ENCODE results near the gene CACNB2. TPM values are rescaled to one million over a fixed set of nuclear protein-coding genes. Genes with fewer than 3 reads are reported as not detected.

CACNB2 gene
- total RNA-seq (ENCODE audit: low replicate concordance) = 4.9 and 7.6 TPM in 2 replicates
- long read RNA-seq, partial matches to known transcripts = 1 of 8 reads
- long read RNA-seq, other reads (novel, unspliced or antisense) = 5 of 8 reads

DNA sequence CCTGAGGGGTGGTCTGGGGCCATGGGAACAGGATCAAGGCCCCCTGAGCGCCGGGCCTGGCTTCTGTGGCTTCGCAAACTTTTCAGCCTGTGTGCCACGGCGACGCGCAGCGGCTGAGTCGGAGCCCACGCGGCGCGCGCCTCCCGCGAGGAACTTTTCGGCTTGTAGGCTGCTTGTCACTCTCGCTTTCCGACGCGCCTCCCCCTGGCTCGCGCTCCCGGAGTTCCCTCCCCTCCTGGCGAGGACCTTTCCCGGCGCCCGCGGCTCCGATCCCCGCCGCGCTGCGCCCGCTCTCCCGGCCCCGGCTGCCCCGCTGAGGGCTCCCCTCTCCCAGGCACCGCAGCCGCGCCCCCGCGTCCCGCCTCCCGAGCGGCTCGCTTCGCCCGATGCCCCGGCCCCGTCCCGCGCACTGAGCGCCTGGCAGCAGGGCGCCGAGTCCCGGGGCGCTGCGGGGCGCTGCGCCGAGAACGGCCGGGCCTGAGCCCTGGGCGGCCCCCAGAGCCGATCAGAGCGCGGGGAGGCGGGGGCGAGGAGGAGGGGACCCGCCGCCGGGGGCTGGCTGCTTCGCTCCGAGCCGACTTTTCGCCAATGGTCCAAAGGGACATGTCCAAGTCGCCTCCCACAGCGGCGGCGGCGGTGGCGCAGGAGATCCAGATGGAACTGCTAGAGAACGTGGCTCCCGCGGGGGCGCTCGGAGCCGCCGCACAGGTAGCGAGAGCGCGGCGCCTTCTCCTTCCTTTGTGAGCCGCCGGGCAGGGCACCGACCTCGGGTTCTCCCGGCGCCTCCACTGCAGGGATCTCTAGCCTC, at the start of gene CACNB2:
CACNB2 (plus strand) TSS at position 276 of the 808 bp plus-strand sequence.
- TF ChIP-seq CTCF (conservative IDR thresholded peaks at IDR 0.05) = no peak
- Mint-ChIP-seq H3K27ac (peak within 1 kb of the TSS; percentile 37), H3K9me3 (no peaks in the 10 kb centered on the region), H3K4me3 (peak within 1 kb of the TSS; percentile 89), H3K36me3 (no peaks in the 10 kb centered on the region), H3K27me3 (peaks cover 59% of the 10 kb centered on the region), H3K4me1 (ENCODE audit: unreplicated experiment) (peaks cover 14% of the 10 kb centered on the region)
- DNase-seq (ENCODE audit: extremely low spot score, unreplicated experiment) = peak; percentile 72

GRCh38 chr10:18094332-18094731, 45.9 kb upstream of the CACNB2 start:
- no peak for TF ChIP-seq CTCF (conservative IDR thresholded peaks at IDR 0.05)
- Mint-ChIP-seq H3K4me1 (ENCODE audit: unreplicated experiment) (no peaks in the 10 kb centered on the region), H3K27ac (no peak overlapping the region), H3K27me3 (no peaks in the 10 kb centered on the region), H3K9me3 (no peaks in the 10 kb centered on the region), H3K4me3 (no peak overlapping the region), H3K36me3 (no peaks in the 10 kb centered on the region)
- DNase-seq (ENCODE audit: extremely low spot score, unreplicated experiment) = no peak

GRCh38 chr10:18094793-18095192, 45.4 kb upstream of the CACNB2 start:
- TF ChIP-seq CTCF (conservative IDR thresholded peaks at IDR 0.05) = no peak
- Mint-ChIP-seq H3K4me3 (no peak overlapping the region), H3K36me3 (no peaks in the 10 kb centered on the region), H3K27me3 (no peaks in the 10 kb centered on the region), H3K27ac (no peak overlapping the region), H3K9me3 (no peaks in the 10 kb centered on the region), H3K4me1 (ENCODE audit: unreplicated experiment) (no peaks in the 10 kb centered on the region)
- DNase-seq (ENCODE audit: extremely low spot score, unreplicated experiment) = no peak

DNA sequence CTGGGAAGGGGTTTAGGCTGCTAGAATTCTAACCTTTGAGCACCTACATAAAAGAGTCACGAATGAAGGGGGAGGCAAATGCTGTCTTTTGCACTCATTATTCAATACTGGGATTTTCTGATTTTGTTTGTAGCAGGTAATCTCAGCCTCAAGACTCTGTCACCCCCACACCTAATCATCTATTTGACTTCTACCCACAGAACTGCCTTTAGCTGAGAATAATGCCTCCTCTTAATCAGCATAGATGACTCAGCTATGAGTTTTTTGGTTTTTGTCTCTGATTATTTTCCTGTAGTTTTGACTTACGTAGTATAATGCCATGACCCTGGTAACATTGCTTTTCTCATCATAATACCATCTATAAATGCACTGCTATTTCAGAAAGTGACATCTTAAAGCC, 42.7 kb upstream of the CACNB2 start:
- no peaks in the 10 kb centered on the region for H3K36me3 Mint-ChIP-seq
- no peak for TF ChIP-seq CTCF (conservative IDR thresholded peaks at IDR 0.05)
- H3K27me3 Mint-ChIP-seq = peaks cover 4% of the 10 kb centered on the region
- H3K4me1 Mint-ChIP-seq (ENCODE audit: unreplicated experiment) = no peaks in the 10 kb centered on the region
- no peak overlapping the region for H3K4me3 Mint-ChIP-seq
- peaks cover 3% of the 10 kb centered on the region for H3K9me3 Mint-ChIP-seq
- H3K27ac Mint-ChIP-seq = no peak overlapping the region
- DNase-seq (ENCODE audit: extremely low spot score, unreplicated experiment) = no peak

- H3K9me3 Mint-ChIP-seq = peaks cover 3% of the 10 kb centered on the region
- DNase-seq (ENCODE audit: extremely low spot score, unreplicated experiment) = no peak
- TF ChIP-seq CTCF (conservative IDR thresholded peaks at IDR 0.05) = no peak
- H3K4me3 Mint-ChIP-seq = no peak overlapping the region
- H3K4me1 Mint-ChIP-seq (ENCODE audit: unreplicated experiment) = no peaks in the 10 kb centered on the region
- H3K36me3 Mint-ChIP-seq = no peaks in the 10 kb centered on the region
- H3K27me3 Mint-ChIP-seq = peaks cover 5% of the 10 kb centered on the region
- H3K27ac Mint-ChIP-seq = no peak overlapping the region
Observed at GRCh38 chr10:18098201-18098600, 42.0 kb upstream of the CACNB2 start.
